Activated CD8-positive, alpha-beta memory T cell treated with anti-CD3 and anti-CD28 coated beads for 1 hour (primary cell): Measurements from ENCODE around the gene ZMYM3.

Experiments used
- DNase-seq, 2 donors: peaks; one replicate each; pipeline ENCODE4 v3.0.0-alpha.2; 2020; ENCODE audit warnings: low read depth in 1 of 2; ENCODE audit errors: extremely low read depth in 1 of 2

ZMYM3 gene

DNA sequence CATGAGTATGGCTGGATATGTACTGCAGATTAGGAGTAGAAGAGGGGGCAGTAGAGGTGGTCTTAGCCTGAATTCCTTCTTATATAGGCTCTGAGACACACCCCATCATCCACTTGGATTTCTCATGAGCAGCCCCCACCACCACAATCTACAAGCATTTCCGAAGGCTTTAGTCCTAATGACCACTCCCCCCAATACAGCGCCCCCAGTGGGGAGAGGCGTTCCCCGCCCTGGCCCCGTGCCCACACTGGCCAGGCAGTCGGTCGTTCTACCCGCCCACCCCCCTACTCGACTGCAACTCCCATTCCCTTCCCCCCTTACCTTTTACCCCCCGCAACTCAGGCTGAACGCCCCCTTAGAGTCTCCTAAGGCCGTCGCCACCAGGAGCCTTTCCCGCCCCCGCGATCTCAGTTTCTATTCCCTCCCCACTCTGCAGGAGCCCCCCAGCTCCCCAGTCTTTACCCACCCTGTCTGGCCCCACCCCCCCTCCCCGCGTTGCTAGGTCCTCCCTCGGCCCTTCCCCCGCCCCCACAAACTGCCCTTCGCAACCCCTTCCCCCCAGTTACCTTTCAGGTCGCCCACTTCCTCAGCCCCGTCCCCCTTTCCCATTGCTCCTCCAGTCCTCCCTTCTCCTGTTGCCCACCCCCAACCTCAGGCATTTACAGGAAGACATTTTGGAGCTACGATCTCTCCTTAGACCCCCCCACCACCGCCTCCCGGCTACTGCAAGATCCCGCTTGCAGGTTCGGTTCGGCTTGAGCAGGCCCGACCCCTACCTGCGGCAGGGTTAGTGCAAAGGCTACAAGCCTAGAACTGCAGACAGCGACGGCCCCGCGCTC is 468 bp downstream of the ZMYM3 start:
- DNase-seq = peak in 1 of 2 donors; percentile 5

DNA sequence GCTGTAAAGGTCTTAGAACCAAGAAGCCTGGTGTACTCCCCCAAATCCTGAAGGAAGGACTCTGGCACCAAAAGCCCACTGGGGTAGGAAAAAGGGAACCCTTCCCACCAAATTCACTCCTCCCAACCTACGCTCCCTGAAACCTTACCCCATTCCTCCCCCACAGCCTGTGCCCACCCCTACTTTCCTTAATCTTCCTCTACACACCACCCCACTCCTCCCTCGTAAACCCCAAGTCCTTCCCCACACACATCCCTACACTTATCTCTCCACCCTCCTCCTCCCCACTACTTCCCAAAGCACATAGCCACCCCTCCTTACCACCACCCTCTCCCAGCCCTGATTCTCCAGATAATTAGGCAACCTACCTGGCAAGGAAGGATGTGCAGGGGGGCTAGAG is 1.7 kb downstream of the ZMYM3 start:
- no peak for DNase-seq

DNA sequence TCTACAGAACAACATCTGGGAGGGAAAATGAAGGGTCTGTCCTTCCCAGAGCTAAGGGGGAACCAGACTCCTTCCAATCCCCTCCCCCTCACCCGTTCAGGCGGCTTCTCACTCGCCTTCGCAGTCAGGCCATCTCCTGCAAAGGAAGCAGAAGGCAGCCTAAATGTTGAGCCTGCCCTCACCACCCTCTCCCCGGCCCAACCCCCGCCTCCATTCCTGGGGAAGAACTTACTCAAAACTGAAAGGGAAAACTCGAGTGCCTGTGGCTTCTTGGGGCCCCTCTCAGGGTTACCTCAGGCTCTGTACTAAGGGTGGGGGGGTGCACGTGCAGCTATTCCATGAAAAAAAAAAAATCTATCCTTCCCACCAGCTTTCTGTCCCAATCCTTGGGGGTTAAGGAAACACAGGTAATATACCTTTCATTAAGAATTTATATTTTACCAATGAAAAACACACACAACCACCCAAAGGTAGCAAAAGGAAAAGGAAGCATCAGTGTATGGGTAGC is 2.4 kb downstream of the ZMYM3 start:
- DNase-seq = no peak

DNA sequence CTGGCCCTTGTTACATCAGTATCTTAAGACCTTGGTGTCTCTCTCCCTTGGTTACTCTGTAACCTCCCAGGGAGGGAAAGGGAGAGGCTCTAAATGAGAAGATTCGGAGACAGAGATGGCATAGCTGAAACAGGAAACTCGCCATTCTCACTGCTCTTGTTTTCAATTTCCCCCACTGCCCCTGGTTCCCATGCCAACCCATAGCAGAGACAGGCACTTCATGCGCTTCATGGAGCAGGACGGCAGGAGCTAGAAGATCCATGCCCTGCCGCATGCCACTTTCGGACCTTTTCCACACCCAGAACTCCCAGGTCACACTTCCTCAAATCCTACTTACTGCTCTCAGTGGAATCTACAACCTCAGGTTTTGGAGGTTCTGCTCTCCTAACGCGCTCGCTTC is 3.1 kb downstream of the ZMYM3 start:
- DNase-seq = no peak

DNA sequence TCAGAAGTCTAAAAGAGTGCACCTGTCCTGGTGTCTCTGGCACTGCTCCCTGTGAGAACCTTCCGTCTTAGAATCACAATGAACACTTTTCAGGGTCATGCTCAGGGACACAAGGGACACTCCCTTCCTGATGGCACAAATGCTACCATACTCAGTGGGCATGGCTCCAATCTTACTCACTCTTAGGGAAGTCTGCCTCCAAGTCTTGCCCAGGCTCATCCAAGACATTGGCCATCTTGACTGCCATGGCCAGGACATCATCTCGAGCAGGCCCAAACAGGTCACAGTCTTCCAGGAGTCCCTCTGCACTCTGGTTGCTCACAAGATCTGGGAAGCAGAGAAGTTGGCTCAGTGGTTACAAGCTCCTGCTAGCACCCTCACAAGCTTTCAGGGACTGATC is 8.8 kb downstream of the ZMYM3 start:
- no peak for DNase-seq

DNA sequence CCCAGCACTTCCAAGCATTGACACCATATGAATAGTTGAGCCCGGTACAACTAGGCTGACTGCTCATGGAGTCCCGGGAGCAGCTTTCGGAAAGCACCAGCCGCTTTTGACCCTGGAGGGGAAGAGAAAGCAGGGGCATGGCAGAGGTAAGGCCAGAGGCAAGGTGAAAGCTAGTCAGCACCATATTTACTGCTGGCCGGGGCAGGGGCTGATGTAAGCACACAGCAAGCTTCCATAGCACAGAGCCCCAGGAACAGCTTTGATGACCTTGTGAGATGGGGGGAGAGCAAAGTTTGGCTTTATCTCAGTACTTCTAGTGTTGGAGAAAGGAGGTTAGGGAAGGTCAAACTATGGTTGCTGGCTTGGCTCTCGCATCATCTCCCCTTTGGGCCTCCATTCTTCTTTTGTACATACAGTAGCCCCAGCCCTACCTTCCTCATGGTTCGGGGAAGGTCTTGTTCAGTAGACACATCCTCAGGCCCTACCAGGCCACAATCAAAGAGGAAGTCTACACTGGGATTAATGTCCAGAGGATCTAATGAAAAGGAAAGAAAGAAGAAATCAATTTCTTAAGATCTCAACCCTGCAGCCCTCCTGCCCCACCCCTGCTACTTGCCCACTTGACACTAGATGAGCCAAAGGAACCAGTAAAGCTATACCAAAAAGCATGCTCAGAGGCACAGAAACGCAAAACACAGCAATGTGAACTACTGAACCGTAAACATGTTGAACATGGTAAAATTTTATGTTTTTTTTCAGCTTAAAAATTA is 9.4 kb downstream of the ZMYM3 start:
- DNase-seq = no peak

DNA sequence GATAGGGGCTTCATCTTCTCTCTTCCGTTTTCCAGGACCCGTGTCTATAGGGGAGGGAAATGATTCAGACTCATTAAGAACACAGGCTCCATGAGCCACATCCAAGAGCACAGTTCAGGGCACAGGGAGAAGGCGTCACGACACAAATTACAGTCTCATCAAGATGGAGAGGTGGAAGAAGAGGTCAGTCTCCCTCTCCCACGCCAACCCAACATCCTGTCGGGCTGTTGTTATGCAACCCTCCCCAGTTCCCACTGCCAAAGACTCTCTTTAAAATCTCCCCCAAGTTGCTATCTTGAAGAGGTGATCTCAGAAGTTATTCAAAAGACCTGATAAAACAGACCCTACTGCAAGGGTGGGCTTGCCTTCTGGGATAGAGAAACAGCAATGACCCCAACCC is 12.6 kb downstream of the ZMYM3 start:
- DNase-seq = no peak

DNA sequence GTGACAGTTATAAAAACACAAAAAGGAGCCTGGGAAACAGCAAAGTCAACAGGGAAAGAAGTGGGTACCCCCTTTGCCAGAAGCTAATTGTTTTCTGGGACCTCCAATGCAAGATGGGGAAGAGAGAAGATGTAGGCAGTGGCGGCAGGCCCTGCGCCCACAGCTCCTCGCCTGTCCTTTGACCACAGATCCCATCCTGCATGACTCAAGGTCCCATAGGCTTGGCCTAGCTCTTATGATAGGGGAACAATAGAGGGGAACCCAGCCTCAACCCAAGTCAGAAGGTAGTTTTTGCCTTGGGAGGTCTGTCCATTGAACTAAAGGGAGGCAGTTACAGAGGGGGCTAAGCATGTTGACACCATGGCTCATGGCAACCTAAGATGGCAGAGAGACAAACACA is 14.2 kb downstream of the ZMYM3 start:
- DNase-seq = no peak

DNA sequence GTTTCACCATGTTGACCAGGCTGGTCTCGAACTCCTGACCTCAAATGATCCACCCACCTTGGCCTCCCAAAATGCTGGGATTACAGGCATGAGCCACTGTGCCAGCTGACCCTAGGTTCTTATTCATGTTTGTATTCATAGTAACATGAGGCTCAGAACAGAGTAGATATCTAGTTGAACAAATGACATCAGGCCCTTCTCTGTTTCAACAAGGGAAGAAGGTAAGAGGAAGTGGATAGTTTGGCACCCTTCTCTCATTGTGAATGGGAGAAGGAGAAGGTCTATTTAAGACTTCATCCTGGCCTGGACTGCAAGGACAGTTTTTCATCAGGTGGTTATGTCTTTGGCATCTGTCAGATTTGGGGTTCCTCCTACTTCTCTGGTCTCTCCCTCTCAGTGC is 17.1 kb downstream of the ZMYM3 start:
- DNase-seq = no peak

DNA sequence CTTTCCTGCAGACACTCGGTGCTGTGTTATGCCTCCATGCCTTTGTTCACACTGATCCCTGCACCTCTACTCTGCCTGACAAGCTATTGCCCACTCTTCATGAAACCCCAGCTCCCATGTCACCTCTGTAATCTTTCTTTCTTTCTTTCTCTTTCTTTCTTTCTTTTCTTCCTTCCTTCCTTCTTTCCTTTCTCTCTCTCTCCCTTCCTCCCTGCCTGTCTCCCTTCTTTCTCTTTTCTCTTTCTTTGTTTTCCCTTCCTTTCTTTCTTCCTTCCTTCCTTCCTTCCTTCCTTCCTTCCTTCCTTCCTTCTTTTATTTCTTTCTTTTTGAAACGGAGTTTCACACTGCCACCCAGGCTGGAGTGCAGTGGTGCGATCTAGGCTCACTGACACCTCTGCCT is 18.5 kb downstream of the ZMYM3 start:
- DNase-seq = no peak

DNA sequence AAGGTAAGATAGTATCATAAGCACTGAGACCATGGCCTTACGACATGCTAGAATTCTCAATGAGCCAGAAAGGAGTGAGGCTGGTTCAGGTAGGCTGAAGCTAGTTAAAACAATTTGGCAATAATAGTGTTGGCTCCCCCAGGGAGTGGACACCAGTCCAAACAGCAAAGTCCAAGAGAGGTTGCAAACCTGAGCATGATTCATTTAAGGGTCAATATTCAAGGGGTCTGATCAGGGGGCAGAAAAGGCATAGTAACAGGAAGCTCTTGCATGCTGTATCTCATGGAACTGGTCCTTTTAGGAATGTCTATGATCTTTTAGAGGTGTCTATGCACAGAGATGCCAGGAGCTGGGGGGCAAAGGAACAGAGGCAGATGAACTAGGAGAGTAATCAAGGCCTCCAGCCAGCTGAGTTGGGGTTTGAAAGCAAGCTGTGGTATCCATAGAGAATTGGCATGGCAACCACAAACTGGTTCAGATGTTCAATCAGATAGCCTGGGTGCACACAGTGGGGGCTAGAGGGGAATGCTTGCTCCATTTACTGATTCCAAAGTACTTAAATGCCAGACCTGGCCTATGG is 25.8 kb downstream of the ZMYM3 start:
- DNase-seq = no peak

DNA sequence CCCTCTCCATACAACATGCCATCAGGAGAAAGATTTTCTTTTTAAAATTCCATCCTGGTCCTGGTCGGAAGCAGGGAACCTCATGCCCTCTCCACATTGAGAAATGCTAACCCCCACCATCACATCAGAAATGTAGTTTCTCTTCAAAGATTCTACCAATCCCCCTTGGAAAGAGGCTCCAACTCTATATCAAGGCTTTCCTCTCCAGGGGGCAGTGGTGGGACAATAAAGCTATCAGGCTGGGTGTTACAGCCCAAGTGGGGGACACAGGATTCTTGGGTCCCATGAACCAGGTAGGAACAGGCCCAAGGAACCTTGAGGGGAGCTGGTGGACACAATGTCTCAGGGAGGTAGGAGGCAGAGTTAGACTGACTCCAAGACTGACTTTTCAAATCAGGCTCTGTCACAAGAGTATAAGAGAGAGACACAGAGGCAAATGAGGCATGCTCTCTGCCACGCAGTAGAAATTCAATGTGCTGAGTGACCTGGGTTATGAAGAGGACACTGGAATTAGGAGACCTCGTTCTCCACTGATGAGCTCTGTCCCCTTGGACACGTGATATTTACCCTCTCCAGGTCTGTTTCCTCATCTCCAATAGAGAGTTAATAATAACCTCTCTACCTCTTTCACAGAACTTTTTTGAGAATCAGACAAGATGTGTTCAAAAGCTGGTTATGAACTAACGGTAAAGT is 26.4 kb downstream of the ZMYM3 start:
- DNase-seq = no peak

DNA sequence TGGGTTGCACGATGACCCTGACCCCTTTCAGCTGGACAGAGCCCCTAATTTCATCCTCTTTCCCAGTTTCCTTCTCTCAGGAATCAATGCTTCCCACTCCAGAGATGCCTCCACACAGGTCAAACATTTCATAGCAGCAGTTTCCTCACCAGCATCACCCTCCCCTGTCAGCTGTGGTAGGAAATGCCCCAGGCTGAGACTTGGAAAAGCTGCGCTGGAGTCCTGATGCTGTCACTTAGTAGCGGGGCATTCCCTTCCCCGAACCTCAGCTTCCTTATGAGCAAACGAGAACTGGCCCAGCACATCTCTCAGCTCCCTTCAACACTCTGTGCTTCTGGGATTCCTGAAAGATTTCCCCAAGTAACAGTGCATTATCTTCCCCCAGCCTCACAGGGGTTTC is 28.3 kb downstream of the ZMYM3 start:
- DNase-seq = no peak

DNA sequence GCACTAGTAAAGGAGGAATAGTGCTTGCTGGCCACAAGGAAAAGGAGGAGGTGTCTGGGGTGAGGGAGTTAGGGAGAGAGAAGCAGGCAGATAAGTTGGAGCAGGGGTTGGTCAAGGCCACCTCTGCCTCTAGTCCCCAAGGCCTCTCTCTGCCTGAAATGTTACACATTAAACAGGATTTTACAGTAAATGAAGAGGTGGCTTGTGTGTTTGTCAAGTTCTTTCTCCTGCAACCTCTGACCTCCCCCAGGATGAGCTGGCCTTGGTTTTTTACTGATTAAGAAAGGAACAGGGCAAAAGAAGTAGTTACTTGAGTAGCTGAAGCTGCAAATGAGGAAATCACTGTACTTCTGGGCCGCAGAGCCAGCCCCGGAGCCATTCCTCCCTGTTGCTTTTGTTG is 28.9 kb downstream of the ZMYM3 start:
- no peak for DNase-seq

DNA sequence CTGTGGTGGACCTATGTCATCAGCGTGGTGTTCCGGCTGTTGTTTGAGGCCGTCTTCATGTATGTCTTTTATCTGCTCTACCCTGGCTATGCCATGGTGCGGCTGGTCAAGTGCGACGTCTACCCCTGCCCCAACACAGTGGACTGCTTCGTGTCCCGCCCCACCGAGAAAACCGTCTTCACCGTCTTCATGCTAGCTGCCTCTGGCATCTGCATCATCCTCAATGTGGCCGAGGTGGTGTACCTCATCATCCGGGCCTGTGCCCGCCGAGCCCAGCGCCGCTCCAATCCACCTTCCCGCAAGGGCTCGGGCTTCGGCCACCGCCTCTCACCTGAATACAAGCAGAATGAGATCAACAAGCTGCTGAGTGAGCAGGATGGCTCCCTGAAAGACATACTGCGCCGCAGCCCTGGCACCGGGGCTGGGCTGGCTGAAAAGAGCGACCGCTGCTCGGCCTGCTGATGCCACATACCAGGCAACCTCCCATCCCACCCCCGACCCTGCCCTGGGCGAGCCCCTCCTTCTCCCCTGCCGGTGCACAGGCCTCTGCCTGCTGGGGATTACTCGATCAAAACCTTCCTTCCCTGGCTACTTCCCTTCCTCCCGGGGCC is 29.7 kb downstream of the ZMYM3 start:
- DNase-seq = no peak

DNA sequence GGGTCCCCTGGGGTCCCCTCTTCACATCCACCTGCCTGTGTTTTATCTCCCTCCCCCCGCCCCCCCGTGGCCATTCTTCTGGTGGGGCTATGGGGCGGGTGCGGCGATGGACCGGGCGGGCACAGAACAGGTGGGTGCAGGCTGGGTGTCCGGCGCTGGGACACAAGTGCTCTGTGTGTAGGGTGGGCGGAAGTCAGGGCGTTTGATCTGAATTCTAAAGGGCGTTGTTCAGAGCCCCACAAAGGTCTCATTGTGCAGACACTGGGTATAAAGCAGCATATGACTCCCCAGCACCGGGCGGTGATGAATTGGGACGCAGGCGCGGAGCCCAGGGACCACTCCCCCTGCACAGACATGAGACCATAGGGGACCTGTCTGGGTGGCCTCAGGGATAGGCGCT is 31.0 kb downstream of the ZMYM3 start, which contains the start of gene GJB1:
GJB1 (plus strand) TSS at position 296 of the 400 bp plus-strand sequence. CDS start 484 bp downstream, outside the sequence.
- no peak for DNase-seq

DNA sequence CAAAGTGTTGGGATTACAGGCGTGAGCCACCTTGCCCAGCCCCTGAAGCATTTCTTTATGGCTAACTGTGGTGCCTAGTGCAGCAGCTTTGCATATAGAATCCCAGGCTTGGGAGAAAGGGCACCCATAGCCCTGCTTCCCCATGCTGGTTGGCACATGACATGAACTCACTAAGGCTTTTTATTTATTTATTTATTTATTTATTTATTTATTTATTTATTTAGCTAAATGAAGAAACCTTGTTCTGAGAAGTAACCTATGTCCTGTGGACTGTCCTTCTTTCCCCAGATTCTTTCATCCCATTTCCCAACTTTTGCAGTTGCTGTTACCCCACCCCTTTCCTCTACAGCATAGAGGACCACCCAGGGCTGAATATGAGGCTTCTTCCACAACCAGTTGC is 32.8 kb downstream of the ZMYM3 start:
- DNase-seq = no peak

DNA sequence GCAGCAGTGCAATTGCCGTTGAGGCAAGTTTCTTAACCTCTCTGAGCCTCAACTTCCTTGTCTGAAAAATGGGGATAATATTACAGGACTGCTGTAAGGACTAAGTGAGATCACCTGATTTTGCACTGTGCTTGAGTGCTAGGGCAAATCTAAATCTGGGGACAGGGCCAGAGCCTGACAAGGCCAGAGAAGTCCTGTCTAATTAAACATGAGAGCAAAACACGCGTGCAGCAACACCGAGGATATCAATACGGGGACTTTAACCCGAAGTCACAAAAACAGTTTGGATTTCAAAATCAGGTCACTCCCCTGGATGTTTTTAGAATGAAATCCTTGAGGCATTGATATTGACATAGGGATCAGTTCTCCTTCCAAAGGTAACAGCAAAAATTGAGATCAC is 36.6 kb downstream of the ZMYM3 start:
- DNase-seq = no peak

DNA sequence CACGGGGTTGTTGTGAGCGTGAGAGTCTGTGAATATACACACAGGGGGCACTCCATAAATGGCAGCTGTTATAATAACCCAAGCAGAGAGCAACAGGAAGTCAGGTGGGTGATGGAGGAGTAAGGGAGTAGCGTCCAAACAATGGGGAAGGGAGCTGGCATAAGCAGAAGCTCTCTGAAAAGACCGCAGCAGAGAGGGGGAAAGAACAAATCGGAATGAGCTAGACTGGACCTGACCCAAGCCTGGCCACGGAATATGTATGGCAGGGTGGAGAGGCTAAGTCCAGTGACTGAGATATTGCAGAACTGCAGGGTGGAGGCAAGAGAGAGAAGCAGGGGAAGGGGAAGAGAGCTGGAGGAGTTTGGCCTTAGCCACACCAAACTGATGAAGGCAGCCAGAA is 37.5 kb downstream of the ZMYM3 start:
- DNase-seq = no peak

DNA sequence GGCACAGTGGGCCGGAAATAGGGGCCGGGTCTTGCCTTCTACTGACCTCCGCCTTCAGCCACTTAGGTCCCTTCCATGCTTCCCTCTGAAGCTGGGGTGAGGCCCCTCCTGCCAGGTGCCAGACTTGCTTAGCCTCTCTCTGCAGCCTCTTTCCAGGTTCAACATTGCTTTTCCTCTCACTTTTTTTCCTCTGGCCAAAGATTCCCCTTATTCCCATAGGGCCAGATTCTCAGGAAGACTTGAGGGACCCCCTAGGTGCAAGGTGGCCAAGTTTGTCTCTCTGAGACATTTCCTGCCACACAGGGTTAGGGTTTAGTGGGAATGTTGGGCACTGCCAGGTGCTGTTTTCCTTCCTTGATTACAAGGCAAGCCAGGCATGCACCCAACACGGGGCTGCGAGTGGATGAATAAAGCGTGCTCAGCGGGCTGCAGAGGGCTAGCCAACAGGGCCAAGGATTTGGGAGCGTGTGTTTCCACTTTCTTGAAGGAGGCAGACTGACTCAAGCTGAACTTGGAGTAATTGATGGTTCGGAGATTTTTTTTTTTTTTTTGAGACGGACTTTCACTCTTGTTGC is 38.5 kb downstream of the ZMYM3 start:
- no peak for DNase-seq
